ENCODE results near the gene CDC37.

GRCh38 chr19:10362259-10362658, 41.1 kb downstream of the CDC37 start:
- TF ChIP-seq CTCF (IDR thresholded peaks at IDR 0.05; ENCODE audit: poor library complexity) (no peak), EZH2 (IDR thresholded peaks at IDR 0.05; ENCODE audit: borderline replicate concordance) (no peak)
